GM19463 (cell line): ENCODE measurements around the gene CDC42BPA.
A peak's percentile ranks its signal among the peaks of the same experiment; 100 is the strongest.

Source experiments
- ATAC-seq: cut with Tn5 transposase; IDR thresholded peaks from one replicate; pipeline ENCODE4 v1.9.1; 2021; ENCODE audit warnings: mild to moderate bottlenecking, moderate library complexity; ENCODE audit not compliant: unreplicated experiment

CDC42BPA gene

GRCh38 chr1:227214207-227214606 is 104.1 kb downstream of the CDC42BPA start:
- no peak for ATAC-seq

GRCh38 chr1:227213426-227213825 is 104.9 kb downstream of the CDC42BPA start:
- no peak for ATAC-seq

- no peak for ATAC-seq
Observed at GRCh38 chr1:227212164-227212563, 106.1 kb downstream of the CDC42BPA start.

- no peak for ATAC-seq
Observed at GRCh38 chr1:227210604-227211003, 107.7 kb downstream of the CDC42BPA start.

GRCh38 chr1:227197064-227197463 is 121.2 kb downstream of the CDC42BPA start:
- ATAC-seq: no peak

- peak; percentile 96 for ATAC-seq
Observed at GRCh38 chr1:227192163-227192562, 126.1 kb downstream of the CDC42BPA start.

- ATAC-seq: peak; percentile 56
Observed at GRCh38 chr1:227191607-227192006, 126.7 kb downstream of the CDC42BPA start.

- no peak for ATAC-seq
Observed at GRCh38 chr1:227190321-227190720, 128.0 kb downstream of the CDC42BPA start.

- ATAC-seq: no peak
Observed at GRCh38 chr1:227185291-227185690, 133.0 kb downstream of the CDC42BPA start.

GRCh38 chr1:227182012-227182411 is 136.3 kb downstream of the CDC42BPA start:
- no peak for ATAC-seq

- no peak for ATAC-seq
Observed at GRCh38 chr1:227175611-227176010, 142.7 kb downstream of the CDC42BPA start.

- no peak for ATAC-seq
Observed at GRCh38 chr1:227174164-227174563, 144.1 kb downstream of the CDC42BPA start.

GRCh38 chr1:227170361-227171166 is 147.7 kb downstream of the CDC42BPA start:
- no peak for ATAC-seq

- ATAC-seq: no peak
Observed at GRCh38 chr1:227169343-227169742, 148.9 kb downstream of the CDC42BPA start.

GRCh38 chr1:227167276-227168101 is 150.8 kb downstream of the CDC42BPA start:
- no peak for ATAC-seq

- no peak for ATAC-seq
Observed at GRCh38 chr1:227166559-227166958, 151.7 kb downstream of the CDC42BPA start.

- no peak for ATAC-seq
Observed at GRCh38 chr1:227161470-227161869, 156.8 kb downstream of the CDC42BPA start.

- no peak for ATAC-seq
Observed at GRCh38 chr1:227156520-227156919, 161.8 kb downstream of the CDC42BPA start.

- no peak for ATAC-seq
Observed at GRCh38 chr1:227155688-227156087, 162.6 kb downstream of the CDC42BPA start.

- ATAC-seq: no peak
Observed at GRCh38 chr1:227155004-227155403, 163.3 kb downstream of the CDC42BPA start.

- ATAC-seq: no peak
Observed at GRCh38 chr1:227152525-227152924, 165.8 kb downstream of the CDC42BPA start.

- no peak for ATAC-seq
Observed at GRCh38 chr1:227140376-227140775, 177.9 kb downstream of the CDC42BPA start.
